GM19099 (cell line): Measurements from ENCODE around the gene SLC7A6.

Experiments used
- POLR2A ChIP-seq: IDR thresholded peaks from 3 replicates; pipeline ENCODE4 v1.6.1; 2011; ENCODE audit warnings: low read depth; ENCODE audit not compliant: insufficient read length; ENCODE audit errors: extremely low read depth

The SLC7A6 gene

DNA sequence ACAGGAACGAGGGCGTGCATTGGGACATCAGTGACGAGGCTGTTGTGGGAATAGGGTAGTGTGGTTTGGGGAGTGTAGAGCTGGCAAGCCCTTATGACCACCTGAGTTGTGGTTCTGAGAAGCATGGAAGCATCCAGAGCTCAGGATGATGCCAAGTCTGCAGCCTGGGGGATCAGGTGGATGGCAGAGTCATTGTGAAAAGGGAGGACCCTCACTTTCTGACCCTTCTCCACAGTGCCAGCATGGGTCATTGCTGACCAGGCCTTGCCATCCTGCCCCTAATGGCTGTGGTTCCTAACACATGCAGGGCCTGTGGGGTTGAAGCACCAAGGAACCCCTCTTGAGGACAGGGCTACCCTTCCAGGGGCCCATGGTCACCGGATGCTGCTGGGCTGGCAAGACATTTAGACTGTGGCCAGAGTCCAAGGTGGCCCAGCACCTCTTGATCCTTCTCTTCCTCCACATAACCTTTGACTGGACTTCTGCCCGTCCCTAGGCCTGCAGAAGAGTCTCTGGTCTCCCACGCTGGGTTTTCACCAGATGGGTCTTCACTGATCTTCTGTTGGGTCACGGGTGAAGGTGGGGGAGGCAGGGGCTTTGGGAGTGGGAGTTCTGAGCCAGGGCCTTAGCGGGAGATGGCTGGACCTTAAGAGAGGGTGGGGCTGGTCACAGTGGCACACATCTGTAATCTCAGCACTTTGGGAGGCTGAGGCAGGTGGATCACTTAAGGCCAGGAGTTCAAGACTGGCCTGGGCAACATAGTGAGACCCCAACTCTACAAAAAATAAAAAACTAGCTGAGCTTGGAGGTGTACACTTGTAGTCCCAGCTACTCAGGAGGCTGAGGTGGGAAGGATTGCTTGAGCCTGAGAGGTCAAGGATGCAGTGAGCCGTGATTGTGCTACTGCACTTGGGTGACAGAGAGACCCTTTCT, 21.1 kb upstream of the SLC7A6 start:
- TF ChIP-seq POLR2A: no peak

DNA sequence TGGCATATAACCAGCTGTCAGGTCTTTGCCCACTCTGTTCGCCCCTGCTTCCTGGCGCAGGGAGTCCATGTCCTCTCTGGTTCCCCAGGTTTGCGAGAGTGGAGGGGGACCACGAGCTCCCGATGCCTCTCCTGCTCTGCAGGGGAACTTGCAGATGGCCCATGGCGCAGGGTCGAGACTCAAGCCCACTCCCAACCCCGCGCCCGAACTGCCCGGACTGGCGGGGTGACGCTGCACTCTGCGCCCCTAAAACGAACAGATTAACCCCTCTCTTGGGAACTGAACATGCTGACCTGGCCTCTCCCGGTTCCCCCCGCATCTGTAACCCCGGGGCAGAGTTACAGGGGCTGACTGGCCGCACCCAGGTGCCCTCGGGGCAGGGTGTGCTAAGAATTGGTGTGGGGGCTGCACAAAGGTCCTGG, 19.8 kb upstream of the SLC7A6 start:
- no peak for TF ChIP-seq POLR2A

DNA sequence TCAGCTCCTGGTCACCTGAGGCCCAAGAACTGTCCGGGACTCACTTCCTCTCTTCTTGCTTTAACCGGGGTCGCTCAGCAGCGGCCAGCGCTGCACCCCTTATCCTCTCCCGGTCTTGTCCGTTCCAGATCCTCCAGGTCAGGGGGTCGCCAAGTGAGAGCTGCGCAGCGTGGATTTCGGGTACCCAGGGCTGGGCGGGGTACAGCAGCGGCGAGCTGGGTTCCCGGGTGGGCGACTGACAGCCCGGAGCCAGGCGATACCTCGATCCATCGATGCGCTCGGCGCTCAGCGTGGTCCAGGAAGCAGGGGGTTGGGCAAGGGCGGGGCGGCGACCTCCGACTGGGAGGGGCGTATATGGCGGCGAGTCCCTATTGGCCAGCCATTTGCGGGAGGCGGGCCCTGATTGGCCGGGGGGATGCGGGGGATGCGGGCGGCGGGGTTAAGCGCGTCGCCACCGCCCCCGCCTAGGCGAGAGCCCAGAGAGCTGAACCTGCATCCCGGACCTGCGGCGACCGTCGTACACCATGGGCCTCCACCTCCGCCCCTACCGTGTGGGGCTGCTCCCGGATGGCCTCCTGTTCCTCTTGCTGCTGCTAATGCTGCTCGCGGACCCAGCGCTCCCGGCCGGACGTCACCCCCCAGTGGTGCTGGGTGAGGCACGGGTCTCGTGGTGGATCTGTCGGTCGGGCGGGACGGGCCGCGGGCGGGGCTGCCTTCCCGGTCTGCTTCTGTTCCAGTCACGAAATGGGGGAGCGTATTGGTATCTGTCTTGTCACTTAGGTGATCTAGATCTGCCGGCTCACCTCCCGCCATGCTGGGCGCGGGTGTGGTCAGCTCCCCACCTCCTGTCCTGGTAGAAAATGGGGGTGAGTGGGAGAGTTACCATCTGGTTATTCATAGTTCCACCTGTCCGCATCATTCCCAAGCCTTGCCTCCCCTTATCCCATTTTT, 19.1 kb upstream of the SLC7A6 start, which contains the start of gene PLA2G15:
PLA2G15 (plus strand) TSS at position 471 of the 951 bp plus-strand sequence; CDS start at position 525, 54 bp downstream.
- peak; percentile 68 for TF ChIP-seq POLR2A

DNA sequence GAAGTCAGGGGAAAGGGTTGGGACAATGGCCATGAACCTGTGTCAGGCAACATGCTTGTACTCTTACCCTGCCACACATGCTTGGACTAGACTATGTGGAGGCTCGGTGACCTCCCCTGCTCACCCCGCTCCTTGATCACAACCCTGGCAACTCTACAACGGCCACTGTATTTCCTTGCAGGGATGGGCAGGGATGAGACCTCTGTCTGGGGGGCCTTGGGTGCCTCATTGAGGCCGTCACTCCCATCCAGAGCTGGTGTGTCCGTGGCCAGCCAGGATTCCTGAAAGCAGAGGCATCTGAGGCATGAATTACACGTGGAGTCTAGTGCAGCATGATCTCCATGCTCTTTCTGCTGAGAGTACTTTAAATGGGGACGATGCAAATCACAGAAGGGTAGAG, 18.2 kb upstream of the SLC7A6 start:
- TF ChIP-seq POLR2A: no peak

DNA sequence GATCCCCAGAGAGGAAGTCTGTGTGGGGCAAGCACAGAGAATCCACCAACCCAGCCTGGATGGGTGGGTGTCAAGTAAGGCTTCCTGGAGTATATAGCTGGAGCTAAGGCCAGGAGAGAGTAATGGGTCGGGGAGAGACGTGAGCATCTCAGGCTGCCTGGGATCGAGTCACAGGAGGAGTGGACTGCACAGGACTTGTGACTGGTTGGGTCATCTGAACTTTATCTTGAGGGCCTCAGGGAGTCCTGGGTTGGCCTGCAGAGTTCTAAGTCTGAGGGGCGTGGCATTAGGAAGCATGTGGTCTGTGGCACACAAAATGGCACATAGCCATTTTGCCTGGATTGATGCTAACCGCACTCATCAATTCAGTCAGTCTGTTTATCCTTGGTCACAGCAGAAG, 17.7 kb upstream of the SLC7A6 start:
- TF ChIP-seq POLR2A: no peak

DNA sequence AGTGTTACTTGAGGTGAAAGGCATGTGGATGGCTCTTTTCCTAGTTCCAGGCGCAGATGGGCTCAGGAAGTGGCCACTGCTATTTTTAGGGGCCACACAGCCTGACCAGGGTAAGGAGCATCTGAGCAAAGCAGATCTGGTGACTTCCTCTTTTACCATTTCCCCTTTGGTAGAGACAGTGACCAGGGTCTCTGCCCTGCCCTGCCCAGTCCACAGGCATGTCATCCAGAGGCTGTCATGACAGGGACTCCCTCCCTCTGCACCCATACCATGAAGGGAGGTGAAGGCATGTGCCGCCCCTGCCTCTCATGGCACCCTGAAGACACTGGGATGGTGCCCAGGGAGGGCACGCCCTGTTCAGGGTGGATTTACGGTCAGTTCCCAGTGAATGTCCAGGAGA, 16.9 kb upstream of the SLC7A6 start:
- TF ChIP-seq POLR2A: no peak

DNA sequence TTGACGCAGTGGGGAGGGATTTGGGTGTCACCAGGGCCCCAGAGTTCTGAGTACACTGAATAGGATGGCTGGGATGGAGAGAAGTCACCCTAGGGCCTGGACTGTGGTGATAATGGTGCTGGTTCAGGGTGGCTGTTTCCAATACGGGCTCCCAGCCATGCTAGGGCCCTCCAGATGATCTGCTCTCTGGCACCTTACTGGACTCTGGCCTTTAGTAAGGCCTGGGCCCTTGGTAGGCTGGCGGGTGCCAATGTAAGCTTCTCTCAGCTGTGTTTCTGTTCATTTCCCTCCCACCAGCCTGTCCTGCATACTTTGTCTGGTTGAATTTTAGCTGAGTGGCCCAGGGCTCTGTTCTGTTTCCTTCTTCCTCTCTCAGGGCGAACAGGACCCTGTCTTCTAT, 16.4 kb upstream of the SLC7A6 start:
- no peak for TF ChIP-seq POLR2A

DNA sequence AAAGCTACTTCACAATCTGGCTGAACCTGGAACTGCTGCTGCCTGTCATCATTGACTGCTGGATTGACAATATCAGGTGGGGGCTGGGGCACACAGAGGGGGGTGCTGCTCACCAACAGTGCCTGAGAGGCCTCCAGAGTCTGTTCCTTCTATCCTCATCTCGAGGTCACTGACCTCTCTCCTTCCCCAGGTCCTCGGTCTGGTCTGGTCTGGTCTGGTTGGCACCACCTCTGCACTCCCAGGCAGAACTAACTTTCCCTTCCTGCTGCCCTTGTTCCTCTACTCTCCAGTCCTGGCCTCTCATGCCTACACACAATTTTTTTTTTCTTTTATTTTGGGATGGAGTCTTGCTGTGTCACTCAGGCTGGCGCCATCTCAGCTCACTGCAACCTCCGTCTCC, 15.0 kb upstream of the SLC7A6 start:
- TF ChIP-seq POLR2A: no peak

DNA sequence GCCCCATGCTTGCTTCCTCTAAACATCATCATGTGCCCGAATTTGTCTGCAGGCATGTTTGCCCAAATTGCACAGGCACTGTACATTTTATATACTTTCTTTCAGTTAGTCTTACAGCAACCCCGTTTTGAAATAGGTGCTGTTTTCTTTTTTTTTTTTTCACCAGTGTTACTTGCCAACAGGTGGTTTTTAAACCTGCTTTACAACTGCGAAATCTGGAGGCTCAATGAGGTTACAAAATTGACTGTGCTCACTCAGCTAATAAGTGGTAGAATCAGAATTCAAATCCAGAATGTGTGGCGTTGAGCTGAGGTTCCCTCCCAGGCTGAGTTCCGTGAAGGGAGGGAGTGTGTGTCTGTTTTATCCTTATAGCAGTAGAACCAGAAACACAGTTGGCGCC, 13.4 kb upstream of the SLC7A6 start:
- TF ChIP-seq POLR2A: no peak

DNA sequence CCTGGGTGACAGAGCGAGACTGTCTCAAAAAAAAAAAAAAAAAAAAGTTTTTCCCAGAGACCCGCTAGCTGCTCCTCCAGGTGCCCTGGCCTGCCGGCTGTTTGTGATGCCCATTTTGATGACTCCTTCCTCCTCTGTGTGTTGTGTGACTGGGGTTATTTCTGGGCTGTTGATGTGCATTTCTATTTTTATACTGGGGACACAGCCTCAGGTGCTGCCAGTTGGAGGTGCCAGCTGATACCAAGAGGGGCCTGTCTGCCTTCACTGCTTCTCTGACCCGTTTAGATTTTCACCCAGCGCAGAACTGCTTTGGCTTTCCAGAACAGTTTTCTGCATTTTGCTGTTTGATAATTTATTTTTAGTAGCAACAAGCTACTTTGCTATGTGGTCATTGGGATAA, 12.5 kb upstream of the SLC7A6 start:
- TF ChIP-seq POLR2A: no peak

DNA sequence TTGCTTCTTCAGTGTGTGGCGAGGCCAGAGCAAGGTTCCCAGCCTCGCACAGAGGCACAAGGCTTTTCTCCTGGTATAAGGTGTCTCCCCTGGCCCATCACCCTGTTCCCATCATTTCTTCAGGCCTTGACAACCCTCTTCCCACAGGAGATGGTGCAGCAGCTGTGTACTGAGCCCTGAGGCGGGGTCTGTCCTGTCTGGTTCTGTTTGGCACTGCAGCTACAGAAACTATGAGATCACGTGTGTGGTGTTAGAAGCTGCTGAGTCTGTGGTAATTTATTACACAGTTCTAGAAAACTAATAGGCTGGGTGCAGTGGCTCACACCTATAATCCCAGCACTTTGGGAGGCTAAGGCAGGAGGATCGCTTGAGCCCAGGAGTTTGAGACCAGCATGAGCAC, 11.9 kb upstream of the SLC7A6 start:
- no peak for TF ChIP-seq POLR2A

DNA sequence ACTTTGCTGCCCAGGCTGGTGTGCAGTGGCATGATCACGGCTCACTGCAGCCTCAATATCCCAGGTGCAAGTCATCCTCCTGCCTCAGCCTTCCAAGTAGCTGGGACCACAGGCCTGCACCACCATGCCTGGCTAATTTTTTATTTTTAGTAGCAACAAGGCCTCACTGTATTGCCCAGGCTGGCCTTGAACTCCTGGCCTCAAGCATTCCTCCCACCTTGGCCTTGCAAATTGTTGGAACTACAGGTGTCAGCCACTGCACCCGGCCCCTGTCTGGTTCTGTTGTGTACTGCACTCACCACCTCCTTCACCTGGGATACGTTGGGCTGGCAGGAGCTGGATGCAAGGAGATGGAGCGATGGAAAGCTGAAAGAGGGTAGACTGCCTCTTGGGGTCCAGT, 10.6 kb upstream of the SLC7A6 start:
- no peak for TF ChIP-seq POLR2A

DNA sequence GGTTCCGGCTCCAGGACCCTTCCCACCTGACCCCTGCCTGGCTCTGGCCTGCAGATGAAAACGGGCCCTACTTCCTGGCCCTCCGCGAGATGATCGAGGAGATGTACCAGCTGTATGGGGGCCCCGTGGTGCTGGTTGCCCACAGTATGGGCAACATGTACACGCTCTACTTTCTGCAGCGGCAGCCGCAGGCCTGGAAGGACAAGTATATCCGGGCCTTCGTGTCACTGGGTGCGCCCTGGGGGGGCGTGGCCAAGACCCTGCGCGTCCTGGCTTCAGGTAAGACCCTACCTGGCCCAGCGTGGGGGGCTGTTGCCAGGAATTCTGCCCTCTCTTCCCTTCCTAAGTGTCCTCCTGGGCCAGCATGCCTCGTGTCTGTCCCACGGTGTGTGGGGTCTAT, 8.6 kb upstream of the SLC7A6 start:
- TF ChIP-seq POLR2A: no peak

DNA sequence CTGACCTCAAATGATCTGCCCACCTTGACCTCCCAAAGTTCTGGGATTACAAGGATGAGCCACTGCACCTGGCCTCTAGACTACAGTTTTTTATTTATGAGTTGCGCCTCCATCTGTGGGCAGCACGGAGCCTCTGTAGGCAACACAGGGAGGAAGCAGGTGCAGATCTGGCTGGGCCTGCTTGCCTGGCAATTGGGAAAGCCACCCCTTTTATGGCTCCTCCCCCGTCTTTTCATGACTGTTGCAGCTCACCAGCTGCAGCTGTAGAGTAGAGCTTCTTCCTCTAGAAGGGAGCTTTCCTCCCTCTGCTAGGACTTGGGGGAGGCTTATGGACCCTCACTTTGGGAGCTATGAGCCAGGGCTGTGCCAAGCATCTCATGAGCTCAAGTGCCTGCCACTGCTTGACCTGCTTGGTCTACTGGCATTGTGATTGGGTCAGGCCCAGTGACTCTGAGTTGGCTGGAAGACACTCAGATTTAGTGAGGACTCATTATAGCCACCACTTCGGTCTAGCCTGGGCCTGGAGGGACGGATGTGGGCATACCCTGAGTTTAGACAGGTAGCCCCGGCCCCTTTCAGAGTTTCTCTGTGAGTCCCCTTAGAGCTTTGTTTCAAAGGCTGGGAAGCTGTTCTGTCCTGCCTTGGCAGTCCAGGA, 6.9 kb upstream of the SLC7A6 start:
- no peak for TF ChIP-seq POLR2A
